Cardiac muscle cell (in vitro differentiated cells and primary cell): ENCODE data around the gene KPNA5. TPM values are rescaled to one million over a fixed set of nuclear protein-coding genes. Genes with fewer than 3 reads are reported as not detected.
"Not testable (repeated sequence)": the region's sequence is repeated elsewhere in the genome, so short reads cannot be mapped to it uniquely, and the experiment has no call there.

Experiments
- DNase-seq, 2 donors: peaks; one replicate each; pipeline versions ENCODE4 v3.0.0 to v3.0.0-alpha.2; 2010 to 2017; ENCODE audit warnings: low read depth in 1 of 2, low spot score in 1 of 2
- H3K27ac ChIP-seq: fragments of 200-600 bp; sonication (generic); 2 replicates; pipeline ENCODE4 v1.5.1; 2016
- H3K27me3 ChIP-seq: fragments of 200-600 bp; sonication (generic); 2 replicates; pipeline ENCODE4 v1.6.0; 2016; ENCODE audit warnings: control low read depth
- H3K36me3 ChIP-seq: fragments of 200-600 bp; sonication (generic); 2 replicates; pipeline ENCODE4 v1.5.1; 2016; ENCODE audit warnings: control low read depth
- H3K4me1 ChIP-seq: fragments of 200-600 bp; sonication (generic); 2 replicates; pipeline ENCODE4 v1.8.1; 2017; ENCODE audit warnings: low read depth, mild to moderate bottlenecking, mixed run types
- H3K4me3 ChIP-seq: fragments of 200-600 bp; sonication (generic); 2 replicates; pipeline ENCODE4 v1.5.1; 2016; ENCODE audit warnings: mild to moderate bottlenecking
- H3K9me3 ChIP-seq: fragments of 200-600 bp; sonication (generic); 2 replicates; pipeline ENCODE4 v1.5.1; 2017; ENCODE audit warnings: low read depth, mild to moderate bottlenecking, control low read depth
- polyA plus RNA-seq: library from polyadenylated mRNA; unstranded; fragments of >200 nt; fragmentation: Nextera tagmentation; extraction: Ambion mirVana; gene quantifications from 2 replicates; pipeline ENCODE4 v1.2.1, GENCODE V29; 2016
- total RNA-seq: library from RNA; depleted of rRNA; stranded (reverse); fragments of >200 nt; gene quantifications from 2 replicates; pipeline ENCODE4 v1.2.3, GENCODE V29; 2016
- TF ChIP-seq, protein P1 (sequence below): IDR thresholded peaks from 2 replicates; pipeline ENCODE4 v1.5.1; 2012; ENCODE audit warnings: low read depth, mild to moderate bottlenecking, low read length

Gene KPNA5
- total and polyA plus RNA-seq, 2 experiments from 2014 or later, result 9.0 to 15.4 TPM

DNA sequence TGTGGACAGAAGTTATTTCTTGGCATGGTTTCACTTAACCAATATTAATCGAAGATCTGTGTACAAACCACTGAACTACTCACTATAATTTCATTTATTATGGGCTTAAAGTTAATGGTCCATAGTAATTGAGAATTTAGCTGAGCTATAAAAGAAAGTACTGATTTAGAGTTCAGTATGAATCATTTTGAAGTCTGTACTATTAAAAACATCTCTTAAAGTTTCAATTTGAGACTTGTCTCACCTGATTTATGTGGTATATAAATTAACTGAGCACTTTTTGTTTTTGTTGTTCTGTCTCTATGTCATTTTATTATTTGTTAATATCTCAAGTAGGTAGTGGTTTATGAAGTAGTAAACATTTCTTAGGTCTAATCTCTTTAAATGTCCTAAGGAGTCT lies 24.9 kb downstream of the KPNA5 start:
- H3K27me3 ChIP-seq, result no peaks in the 10 kb centered on the region
- H3K27ac ChIP-seq, result no peak overlapping the region
- H3K4me1 ChIP-seq, result peaks cover 2% of the 10 kb centered on the region
- TF ChIP-seq, protein P1, sequence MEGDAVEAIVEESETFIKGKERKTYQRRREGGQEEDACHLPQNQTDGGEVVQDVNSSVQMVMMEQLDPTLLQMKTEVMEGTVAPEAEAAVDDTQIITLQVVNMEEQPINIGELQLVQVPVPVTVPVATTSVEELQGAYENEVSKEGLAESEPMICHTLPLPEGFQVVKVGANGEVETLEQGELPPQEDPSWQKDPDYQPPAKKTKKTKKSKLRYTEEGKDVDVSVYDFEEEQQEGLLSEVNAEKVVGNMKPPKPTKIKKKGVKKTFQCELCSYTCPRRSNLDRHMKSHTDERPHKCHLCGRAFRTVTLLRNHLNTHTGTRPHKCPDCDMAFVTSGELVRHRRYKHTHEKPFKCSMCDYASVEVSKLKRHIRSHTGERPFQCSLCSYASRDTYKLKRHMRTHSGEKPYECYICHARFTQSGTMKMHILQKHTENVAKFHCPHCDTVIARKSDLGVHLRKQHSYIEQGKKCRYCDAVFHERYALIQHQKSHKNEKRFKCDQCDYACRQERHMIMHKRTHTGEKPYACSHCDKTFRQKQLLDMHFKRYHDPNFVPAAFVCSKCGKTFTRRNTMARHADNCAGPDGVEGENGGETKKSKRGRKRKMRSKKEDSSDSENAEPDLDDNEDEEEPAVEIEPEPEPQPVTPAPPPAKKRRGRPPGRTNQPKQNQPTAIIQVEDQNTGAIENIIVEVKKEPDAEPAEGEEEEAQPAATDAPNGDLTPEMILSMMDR, result no peak
- no peak for DNase-seq
- H3K9me3 ChIP-seq, result no peaks in the 10 kb centered on the region
- H3K4me3 ChIP-seq, result no peak overlapping the region
- H3K36me3 ChIP-seq, result peaks cover 30% of the 10 kb centered on the region

DNA sequence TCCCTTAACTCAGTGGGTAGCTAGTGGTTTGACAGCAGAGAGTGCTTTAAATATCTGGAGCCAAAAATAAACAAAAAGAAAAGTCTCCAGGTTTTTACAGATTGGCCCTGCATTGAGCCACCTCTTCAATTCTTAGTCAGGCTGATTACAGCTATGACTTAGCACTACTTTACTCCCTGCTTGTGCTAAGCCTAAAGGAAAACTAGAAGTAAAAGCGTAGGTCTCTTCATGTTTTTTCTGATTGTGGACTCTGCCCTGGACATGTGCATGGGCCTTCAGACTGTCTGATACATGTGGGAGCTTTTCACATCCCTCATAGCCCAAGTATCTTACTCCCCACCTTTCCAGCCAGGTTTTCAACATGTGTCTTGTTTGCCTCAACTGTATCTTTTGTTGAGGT lies 33.3 kb downstream of the KPNA5 start:
- Histone ChIP-seq H3K4me1 (no peaks in the 10 kb centered on the region), H3K27me3 (no peaks in the 10 kb centered on the region), H3K27ac (no peak overlapping the region), H3K4me3 (no peak overlapping the region), H3K36me3 (peaks cover 17% of the 10 kb centered on the region), H3K9me3 (no peaks in the 10 kb centered on the region)
- TF ChIP-seq, protein P1, result no peak
- no peak for DNase-seq

DNA sequence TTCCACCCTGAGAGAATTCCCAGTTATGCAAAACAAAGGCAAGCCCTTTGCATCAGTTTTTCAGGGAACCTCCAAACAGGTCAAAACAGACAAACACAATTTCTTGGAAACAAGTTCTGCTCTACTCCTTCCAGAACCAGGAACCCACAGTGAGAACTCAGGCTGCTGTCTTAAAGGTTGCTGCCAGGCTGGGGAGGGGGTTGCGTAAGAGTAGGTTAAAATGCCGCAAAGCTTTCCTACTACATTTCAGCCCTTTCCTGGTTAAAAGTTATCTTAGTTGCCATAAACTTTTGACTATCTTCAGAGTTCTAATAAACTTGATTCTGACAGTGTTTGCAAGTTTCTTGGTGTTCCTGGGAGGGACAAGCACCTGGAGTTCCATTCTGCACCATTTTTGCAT lies 33.8 kb downstream of the KPNA5 start:
- peak in 1 of 2 donors; percentile 20 for DNase-seq
- Histone ChIP-seq H3K36me3 (peaks cover 17% of the 10 kb centered on the region), H3K4me1 (no peaks in the 10 kb centered on the region), H3K9me3 (no peaks in the 10 kb centered on the region), H3K27me3 (no peaks in the 10 kb centered on the region), H3K4me3 (no peak overlapping the region), H3K27ac (no peak overlapping the region)
- TF ChIP-seq, protein P1, result no peak

DNA sequence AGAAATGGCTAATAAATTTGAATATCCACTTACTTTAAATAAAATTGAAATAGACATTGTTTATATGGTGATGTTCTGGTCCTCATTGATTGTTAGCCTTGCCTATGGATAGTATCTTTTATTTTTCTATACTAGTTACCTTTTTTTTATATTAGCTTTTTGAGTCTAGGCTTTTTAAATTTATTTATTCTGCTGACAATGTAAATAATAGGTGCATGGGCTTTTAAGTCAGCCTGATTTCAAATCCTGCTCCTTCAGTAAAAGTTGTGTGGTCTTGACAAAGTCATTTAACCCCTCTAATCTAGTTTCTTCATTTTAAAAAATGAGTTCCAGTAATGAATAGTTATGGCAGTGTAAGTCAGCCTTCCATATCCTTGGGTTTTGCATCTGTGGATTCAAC lies 45.9 kb downstream of the KPNA5 start:
- Histone ChIP-seq H3K36me3 (peaks cover 17% of the 10 kb centered on the region), H3K9me3 (no peaks in the 10 kb centered on the region), H3K27ac (no peak overlapping the region), H3K4me3 (no peak overlapping the region), H3K4me1 (no peaks in the 10 kb centered on the region), H3K27me3 (no peaks in the 10 kb centered on the region)
- DNase-seq, result no peak
- TF ChIP-seq, protein P1, result no peak

DNA sequence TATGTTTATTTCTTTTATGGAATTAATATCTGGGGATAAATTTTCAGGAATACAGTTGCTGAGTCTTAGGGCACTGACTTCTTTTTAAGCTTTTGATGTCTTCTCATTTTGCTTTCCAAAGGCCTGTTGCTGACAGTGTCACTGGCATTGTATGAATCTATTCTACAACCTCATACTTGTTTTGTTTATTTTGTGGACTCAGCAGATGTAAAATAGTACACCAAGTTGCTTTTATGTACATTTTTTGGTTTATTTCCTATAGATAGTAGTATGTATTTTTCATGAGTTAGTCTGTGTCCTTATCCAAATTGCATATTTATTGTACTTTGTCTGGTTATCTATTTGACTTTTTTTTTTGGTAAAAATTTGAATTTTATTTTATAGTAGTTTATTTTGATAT lies 49.5 kb downstream of the KPNA5 start:
- TF ChIP-seq, protein P1, result no peak
- DNase-seq, result no peak

DNA sequence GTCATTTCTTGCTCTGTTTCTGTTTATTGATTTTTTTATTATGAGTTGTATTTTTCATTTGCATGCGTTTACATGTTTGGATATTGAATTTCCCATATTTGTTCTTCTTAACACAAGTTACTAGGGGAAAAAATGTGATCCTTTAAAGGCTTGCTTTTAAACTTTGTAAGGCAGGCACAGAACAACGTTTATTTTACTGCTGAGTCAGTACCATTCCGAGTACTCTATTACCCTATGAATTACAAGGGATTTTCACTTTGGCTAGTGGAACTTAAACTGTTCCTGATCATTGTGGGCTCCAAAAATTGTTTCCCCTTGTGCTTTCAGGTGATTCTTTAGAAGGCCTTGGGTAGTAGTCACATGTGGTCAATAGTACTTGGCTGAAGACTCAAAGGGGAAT lies 56.0 kb downstream of the KPNA5 start:
- no peak overlapping the region for H3K4me3 ChIP-seq
- TF ChIP-seq, protein P1, result no peak
- H3K27ac ChIP-seq, result no peak overlapping the region
- no peaks in the 10 kb centered on the region for H3K27me3 ChIP-seq
- no peaks in the 10 kb centered on the region for H3K4me1 ChIP-seq
- DNase-seq, result no peak
- H3K36me3 ChIP-seq, result no peaks in the 10 kb centered on the region
- H3K9me3 ChIP-seq, result no peaks in the 10 kb centered on the region

More for the DNA sequence above, 49.5 kb downstream of the KPNA5 start:
- Histone ChIP-seq H3K27me3 (no peaks in the 10 kb centered on the region), H3K4me1 (no peaks in the 10 kb centered on the region), H3K4me3 (no peak overlapping the region), H3K36me3 (peaks cover 3% of the 10 kb centered on the region), H3K9me3 (no peaks in the 10 kb centered on the region), H3K27ac (no peak overlapping the region)

DNA sequence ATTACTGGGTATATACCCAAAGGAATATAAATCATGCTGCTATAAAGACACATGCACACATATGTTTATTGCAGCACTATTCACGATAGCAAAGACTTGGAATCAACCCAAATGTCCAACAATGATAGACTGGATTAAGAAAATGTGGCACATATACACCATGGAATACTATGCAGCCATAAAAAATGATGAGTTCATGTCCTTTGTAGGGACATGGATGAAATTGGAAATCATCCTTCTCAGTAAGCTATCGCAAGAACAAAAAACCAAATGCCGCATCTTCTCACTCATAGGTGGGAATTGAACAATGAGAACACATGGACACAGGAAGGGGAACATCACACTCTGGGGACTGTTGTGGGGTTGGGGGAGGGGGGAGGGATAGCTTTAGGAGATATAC lies 59.5 kb downstream of the KPNA5 start:
- not testable (repeated sequence) for H3K27ac ChIP-seq, H3K36me3 ChIP-seq, H3K9me3 ChIP-seq, H3K4me1 ChIP-seq, DNase-seq, H3K4me3 ChIP-seq, H3K27me3 ChIP-seq
